Measurements from ENCODE around the gene FAM53C. TPM values are rescaled to one million over a fixed set of nuclear protein-coding genes. Genes with fewer than 3 reads are reported as not detected.
A peak's percentile ranks its signal among the peaks of the same experiment; 100 is the strongest.

The FAM53C gene
- total and polyA plus RNA-seq, 10 of the 15 experiments (the other 5 are each of a cell fraction or from before 2014, with no cell fraction given), result 8.0 to 31.3 (median 24.0) TPM

- H3K4me3 ChIP-seq, result peak overlapping the region; percentile 95
- no peaks in the 10 kb centered on the region for H3K9me3 ChIP-seq (replicated peaks; ENCODE audit: control insufficient read depth, insufficient read depth, low read length)
- H3K4me2 ChIP-seq (ENCODE audit: control insufficient read depth, insufficient read depth), result peak overlapping the region; percentile 75
- SMC1A ChIA-PET (ENCODE audit: uncharacterized antibody, unreplicated experiment), result interaction anchor here (0.8 to 2.9 kb wide), 3 partner anchors 21 to 153 kb away, joined by 3 to 17 read pairs (median 5); partner anchors contain the start of gene KDM3B
- RAD21 ChIA-PET (ENCODE audit: unreplicated experiment), result interaction anchor here (0.9 to 2.0 kb wide), 5 partner anchors 23 to 212 kb away, joined by 3 to 14 read pairs (median 5); partner anchors contain the start of genes CDC23, ETF1, KDM3B and KIF20A
- H3K27ac ChIP-seq (ENCODE audit: control insufficient read depth, insufficient read depth), result peak overlapping the region; percentile 43
- no peaks in the 10 kb centered on the region for H4K20me1 ChIP-seq (ENCODE audit: control insufficient read depth, insufficient read depth)
- in situ Hi-C loops (cut with MboI) (no loop called here), intact Hi-C loops (cut with micrococcal nuclease; ENCODE audit: unreplicated experiment) (no loop called here)
- TF ChIP-seq ATF3 (IDR thresholded peaks at IDR 0.05; ENCODE audit: borderline replicate concordance, extremely low read depth, low read depth, low read length), result no peak
- H3K36me3 ChIP-seq (ENCODE audit: control insufficient read depth in 2 of 2, insufficient read depth in 2 of 2, low read length in 1 of 2), result no peaks in the 10 kb centered on the region
- CTCF ChIA-PET, result interaction anchor here (1.3 to 6.7 kb wide), 6 partner anchors 14 to 173 kb away, joined by 3 to 86 read pairs (median 4); partner anchors contain the start of genes CDC23 and KDM3B
- H3K79me2 ChIP-seq (ENCODE audit: control insufficient read depth, insufficient read depth, low read length), result peaks cover 6% of the 10 kb centered on the region
- DNase-seq (ENCODE audit: low read depth, low spot score) (no peak), FAIRE-seq (peak; percentile 7), ATAC-seq (no peak)
- WGBS (ENCODE audit: insufficient coverage, insufficient replicate concordance, low lambda C conversion rate, missing lambda C conversion rate), result 4% methylated on average over 12 of the region's 12 CpGs
- POLR2A ChIA-PET, result interaction anchor here (1.0 to 2.7 kb wide), 6 partner anchors 8 to 118 kb away, joined by 3 to 33 read pairs (median 5); partner anchors contain the start of genes CDC23 and KDM3B
- H3K9ac ChIP-seq (ENCODE audit: control insufficient read depth, insufficient read depth, low read length), result peak overlapping the region; percentile 69
- H3K4me1 ChIP-seq (ENCODE audit: control insufficient read depth, insufficient read depth, low read length), result no peaks in the 10 kb centered on the region; the same call in 1 of the 2 replicates
- TSS peak; percentile 77 for BruUV-seq (replicated peaks)
- peak overlapping the region; percentile 70 for H2AFZ ChIP-seq (ENCODE audit: control insufficient read depth, low read depth, low read length)
- no peaks in the 10 kb centered on the region for H3K27me3 ChIP-seq (replicated peaks in 1 of 2; ENCODE audit: control insufficient read depth in 2 of 2, insufficient read depth in 2 of 2, low read length in 1 of 2)
Observed at GRCh38 chr5:138330813-138331448, 7.1 kb upstream of the FAM53C start.

Data from GM12878 (cell line).